ENCODE data around the gene COMMD10.

The COMMD10 gene

DNA sequence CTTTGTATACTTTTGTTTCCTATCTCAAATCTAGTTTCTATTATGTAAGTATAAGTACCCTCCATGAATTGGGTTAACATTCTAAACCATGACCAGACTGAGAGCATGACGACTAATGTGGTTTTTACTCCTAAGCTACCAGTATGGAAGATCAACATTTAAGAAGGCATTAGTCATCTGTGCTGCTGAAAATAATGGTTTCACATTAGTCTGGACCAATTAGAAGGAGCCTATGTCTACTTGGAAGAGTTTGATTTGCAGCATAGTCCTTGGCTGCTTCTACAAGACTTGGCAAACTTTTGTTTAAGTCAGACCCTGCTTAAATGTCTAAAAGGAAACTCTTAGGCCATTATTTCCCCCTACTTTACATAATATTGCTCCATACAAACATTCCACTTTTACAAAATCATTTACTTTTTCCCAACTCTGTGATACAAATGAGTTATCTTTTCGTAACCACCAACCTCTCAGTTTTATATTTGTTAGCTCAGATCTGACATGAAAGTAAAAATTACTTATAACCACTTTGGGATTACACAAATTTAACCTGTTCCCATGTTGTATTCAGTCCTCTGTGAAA lies 186.7 kb downstream of the COMMD10 start:
- no peak overlapping the region for H3K4me3 ChIP-seq (ENCODE audit: low read length)
- TF ChIP-seq, protein P1, sequence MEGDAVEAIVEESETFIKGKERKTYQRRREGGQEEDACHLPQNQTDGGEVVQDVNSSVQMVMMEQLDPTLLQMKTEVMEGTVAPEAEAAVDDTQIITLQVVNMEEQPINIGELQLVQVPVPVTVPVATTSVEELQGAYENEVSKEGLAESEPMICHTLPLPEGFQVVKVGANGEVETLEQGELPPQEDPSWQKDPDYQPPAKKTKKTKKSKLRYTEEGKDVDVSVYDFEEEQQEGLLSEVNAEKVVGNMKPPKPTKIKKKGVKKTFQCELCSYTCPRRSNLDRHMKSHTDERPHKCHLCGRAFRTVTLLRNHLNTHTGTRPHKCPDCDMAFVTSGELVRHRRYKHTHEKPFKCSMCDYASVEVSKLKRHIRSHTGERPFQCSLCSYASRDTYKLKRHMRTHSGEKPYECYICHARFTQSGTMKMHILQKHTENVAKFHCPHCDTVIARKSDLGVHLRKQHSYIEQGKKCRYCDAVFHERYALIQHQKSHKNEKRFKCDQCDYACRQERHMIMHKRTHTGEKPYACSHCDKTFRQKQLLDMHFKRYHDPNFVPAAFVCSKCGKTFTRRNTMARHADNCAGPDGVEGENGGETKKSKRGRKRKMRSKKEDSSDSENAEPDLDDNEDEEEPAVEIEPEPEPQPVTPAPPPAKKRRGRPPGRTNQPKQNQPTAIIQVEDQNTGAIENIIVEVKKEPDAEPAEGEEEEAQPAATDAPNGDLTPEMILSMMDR (conservative IDR thresholded peaks at IDR 0.05; ENCODE audit: low read depth, low read length), result no peak
- DNase-seq (ENCODE audit: low read depth), result no peak

DNA sequence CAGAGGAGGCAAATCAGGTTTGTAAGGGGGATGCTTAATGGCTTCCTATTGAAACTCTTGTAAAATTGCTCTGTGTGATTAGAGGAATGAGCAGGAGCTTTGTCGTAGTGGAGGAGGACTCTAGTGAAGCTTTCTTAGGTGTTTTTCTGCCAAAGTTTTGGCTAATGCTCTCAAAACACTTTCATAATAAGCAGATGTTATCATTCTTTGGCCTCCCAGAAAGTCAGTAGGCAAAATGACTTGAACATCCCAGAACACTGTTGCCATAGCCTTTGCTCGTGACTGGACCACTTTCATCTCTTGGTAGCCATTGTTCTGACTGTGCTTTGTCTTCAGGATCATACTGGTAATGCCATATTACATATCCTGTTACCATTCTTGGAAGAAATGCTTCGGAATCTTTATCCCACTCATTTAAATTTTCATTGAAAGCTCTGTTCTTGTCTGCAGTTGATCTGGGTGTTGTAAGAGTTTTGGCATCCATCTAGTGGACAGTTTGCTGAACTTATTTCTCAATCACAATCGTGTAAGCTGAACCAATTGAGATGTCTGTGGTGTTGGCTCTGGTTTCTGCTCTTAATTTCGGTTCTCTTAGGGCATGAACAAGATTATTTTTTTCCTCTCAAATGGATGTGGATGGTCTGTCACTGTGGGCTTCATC lies 187.6 kb downstream of the COMMD10 start:
- no peak for DNase-seq (ENCODE audit: low read depth)
- TF ChIP-seq, protein P1 (conservative IDR thresholded peaks at IDR 0.05; ENCODE audit: low read depth, low read length), result no peak
- no peak overlapping the region for H3K4me3 ChIP-seq (ENCODE audit: low read length)

DNA sequence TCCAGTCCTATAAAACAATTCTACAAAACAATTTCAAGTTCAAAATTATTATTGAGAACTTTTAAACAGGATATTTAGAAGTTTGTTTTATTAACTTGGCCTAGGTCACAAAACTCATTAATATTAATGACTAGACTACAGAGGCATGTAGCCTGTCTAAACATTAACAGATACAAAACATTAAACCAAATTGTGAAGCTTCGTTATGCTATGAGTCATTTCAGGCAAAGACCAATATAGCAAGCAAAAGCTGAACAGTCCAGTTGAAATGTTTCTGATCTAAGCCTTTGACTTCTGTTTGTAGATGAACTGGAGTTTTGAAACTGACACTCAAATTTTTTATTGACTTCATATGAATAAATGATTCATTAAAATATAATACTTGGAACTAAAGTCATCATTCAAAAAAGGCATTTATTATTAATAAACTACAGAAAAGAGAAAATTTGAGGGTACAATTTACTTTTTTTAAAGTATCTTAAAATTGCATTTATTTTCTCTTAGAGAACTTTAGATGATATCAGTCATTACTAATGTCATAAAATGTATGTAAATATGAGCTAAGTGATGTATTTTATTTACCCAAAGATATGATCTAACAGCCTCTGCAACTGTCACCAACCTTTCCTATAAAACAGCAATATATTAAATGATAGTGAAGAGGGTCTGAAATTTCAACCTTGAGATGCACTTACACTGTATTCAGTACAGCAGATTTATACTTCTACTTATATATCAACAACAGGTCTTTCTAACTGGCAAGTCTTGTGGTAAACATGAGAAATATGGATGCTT lies 188.8 kb downstream of the COMMD10 start:
- TF ChIP-seq, protein P1 (conservative IDR thresholded peaks at IDR 0.05; ENCODE audit: low read depth, low read length), result no peak
- H3K4me3 ChIP-seq (ENCODE audit: low read length), result no peak overlapping the region
- no peak for DNase-seq (ENCODE audit: low read depth)

DNA sequence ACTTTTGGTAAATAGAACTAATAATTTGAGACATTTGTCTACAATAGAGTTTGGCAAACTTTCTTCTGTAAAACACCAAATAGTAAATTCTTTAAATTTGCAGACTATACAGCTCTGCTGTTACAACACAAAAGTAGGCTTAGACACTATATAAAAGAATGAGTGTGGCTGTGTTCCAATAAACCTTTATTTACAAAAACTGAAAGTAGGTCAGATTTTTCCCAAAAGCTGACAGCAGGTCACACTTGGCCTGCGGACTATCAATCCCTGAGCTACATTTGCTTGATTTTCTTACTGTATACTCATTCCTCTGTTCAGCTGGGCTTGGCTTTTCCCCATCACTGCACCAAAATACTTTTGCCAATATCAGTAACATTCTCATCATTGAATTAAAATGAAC lies 189.4 kb downstream of the COMMD10 start:
- no peak for DNase-seq (ENCODE audit: low read depth)
- no peak overlapping the region for H3K4me3 ChIP-seq (ENCODE audit: low read length)
- TF ChIP-seq, protein P1 (conservative IDR thresholded peaks at IDR 0.05; ENCODE audit: low read depth, low read length), result no peak

DNA sequence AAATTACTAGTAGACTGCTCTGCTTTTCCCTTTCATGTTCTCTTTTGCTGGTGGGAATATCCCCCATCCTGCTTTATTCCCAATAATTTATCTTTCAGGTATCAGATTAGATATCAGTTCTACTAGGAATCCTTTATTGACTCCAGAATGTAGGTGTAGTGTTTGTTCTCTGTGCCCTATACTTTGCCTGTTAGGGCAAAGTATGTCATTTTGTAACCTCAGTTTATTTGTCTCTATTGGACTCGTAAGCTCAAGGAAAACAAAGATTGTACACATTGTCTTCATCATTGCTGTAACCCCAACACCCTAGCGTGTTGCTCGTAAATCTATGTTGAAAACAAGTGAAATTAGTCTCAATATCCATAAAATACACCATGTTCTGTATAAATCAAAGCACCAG lies 190.5 kb downstream of the COMMD10 start:
- TF ChIP-seq, protein P1 (conservative IDR thresholded peaks at IDR 0.05; ENCODE audit: low read depth, low read length), result no peak
- H3K4me3 ChIP-seq (ENCODE audit: low read length), result no peak overlapping the region
- no peak for DNase-seq (ENCODE audit: low read depth)

DNA sequence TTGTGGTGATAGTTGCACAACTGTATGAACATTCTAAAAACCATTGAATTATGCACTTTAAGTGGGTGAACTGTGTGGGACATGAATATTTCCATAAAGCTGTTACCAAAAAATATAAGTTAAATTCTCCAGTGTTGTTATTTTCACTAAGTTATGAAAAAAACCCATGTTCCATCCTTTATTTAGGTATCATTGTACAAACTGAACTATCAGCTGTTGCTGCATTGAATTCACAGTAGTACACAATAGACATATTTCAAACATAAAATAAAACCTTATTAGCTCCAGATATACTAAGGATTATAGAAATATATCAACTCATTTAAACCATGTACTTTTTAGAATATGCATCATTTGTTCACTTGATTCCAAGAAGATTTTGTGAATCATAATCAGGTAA lies 192.1 kb downstream of the COMMD10 start:
- TF ChIP-seq, protein P1 (conservative IDR thresholded peaks at IDR 0.05; ENCODE audit: low read depth, low read length), result no peak
- H3K4me3 ChIP-seq (ENCODE audit: low read length), result no peak overlapping the region

More for the DNA sequence above, 192.1 kb downstream of the COMMD10 start:
- DNase-seq (ENCODE audit: low read depth), result no peak
